ENCODE measurements around the gene SUSD1.
"Not testable (repeated sequence)": the region's sequence is repeated elsewhere in the genome, so short reads cannot be mapped to it uniquely, and the experiment has no call there.

The SUSD1 gene

DNA sequence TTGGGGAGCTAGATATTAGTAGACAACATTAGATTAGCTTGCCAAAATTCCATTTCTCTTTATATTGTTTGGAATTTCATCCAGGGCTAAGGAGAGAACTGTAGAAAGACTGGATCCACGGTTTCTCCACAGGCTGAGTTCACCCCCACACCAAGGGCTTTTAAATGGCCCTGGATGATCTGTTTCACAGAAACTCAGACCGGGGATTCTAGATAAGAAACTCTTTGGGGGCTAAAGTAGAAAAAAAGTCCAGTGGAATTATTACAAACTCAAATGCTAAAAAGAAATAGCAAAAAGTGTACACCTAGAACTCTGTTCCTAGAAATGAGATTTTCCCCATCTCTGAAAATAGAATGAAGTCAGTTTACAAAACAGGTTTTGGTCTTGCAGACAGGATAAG lies 80.9 kb downstream of the SUSD1 start:
- DNase-seq: no peak

DNA sequence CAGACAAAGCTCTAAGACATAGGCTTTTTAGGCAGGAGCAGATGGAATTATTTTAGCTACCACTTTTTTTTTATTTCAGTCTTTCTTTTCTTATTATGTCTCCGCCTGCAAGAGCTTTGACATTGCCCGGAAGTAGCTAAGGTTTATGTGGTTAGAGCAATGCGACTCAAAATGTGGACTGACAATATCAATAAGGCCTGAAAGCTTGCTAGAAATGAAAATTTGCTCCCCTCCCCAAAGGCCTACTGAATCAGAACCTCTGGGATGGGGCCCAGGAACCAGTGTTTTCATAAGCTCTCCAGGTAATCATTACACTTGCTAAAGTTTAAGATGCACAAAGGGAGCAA lies 81.3 kb downstream of the SUSD1 start:
- no peak for DNase-seq

DNA sequence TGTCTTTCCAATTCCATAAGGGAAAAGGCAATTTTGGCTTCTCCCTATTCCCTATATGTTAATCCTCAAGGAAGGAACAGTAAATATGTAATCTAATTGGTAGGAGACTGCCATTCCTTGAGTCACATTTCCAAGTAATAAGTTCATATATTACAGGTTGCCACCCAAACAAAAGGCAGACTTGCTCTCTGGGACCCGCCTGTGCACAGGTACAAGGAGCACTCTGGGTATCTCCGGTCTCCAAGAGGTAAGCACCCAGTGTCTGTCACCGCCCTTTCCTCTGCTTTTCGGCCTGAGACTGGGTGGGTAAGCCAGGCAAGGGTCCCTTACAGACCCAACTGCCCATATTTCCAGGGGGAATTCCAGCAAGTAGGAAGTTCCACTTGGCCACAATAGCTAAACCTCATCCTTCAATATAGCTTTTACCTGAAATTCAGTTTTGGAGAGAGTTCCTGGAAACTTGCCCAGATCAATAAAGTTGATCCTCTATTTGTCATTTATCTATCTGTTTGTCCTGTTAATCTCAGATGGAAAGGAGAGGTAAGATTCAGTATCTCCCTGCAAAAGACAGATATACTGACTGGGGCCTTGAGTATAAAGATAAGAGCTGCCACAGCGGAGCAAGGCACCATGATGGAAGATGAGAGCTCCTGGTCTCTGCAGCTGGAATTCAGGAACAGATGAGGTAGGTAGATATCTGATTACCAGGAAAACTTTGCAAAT lies 81.8 kb downstream of the SUSD1 start:
- no peak for DNase-seq

DNA sequence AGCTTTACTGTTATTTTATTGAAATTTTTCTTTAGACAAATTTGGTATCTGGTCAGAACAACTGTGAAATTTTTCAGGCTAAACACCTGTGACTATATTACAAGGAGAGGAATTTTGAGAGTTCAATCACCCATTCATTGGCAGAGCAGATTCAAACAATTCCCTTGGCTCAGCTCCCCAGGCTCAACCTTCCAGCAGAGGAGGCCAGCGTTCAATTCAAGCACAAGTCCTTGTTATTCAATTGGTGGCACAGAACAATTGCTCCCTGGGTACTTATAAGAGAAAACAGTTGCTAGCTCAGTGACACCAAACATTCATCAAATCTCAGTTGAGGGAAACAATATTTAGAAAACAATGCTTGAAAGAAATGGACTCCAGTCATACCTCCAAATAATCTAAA lies 83.3 kb downstream of the SUSD1 start:
- no peak for DNase-seq

DNA sequence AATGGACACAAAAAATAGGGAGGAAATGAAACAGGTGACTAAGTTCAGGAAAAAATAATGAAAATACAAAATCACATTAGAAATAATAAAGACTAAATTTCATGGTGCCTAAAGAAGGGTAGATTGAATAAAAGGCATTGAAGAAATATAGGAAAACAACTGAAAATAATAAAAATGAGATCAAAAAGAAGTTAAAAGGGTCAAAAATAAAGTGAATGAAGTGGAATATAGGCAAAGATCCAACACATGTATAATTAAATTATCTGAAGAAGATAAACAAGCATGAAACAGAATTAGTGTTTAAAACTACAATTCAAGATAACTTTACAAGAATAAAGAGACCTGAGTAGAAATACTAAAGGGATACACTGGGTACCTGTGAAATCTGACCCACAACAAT lies 87.6 kb downstream of the SUSD1 start:
- DNase-seq: no peak

DNA sequence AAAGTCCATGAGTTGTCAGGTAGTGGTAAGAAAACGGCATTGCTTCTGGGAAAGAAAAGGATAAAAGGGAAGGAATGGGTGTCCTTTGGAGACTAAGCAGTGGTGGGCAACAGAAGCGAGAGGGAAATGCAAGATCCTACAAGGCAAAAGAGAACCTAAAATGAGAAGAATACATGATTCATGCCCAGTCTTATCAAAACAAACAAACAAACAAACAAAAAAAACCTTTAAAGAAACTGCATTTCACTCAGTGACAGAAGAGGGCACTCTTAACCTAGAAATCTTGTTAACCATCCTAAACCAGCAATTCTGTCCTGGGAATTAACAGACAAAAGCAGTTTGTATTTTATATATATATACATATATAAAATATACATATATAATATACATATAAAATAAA lies 88.5 kb downstream of the SUSD1 start:
- DNase-seq: no peak

DNA sequence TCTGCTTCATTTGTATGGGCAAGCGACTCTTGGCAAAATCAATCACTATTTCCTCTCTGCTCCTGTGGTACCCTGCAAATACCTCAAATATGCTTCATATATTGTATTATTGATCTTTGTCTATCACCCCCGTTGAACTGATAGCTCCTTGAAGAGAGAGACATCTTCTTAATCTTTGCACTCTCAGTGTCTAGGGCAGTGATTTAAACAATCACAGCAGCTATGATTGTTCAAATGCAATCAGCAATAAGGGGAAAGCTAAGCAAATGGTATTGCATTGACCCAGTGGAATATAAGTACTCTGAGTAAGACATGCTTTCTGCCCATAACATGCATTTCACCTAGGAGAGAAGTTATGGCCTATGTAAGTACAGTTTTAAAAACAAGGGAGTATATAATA lies 90.2 kb downstream of the SUSD1 start:
- no peak for DNase-seq

DNA sequence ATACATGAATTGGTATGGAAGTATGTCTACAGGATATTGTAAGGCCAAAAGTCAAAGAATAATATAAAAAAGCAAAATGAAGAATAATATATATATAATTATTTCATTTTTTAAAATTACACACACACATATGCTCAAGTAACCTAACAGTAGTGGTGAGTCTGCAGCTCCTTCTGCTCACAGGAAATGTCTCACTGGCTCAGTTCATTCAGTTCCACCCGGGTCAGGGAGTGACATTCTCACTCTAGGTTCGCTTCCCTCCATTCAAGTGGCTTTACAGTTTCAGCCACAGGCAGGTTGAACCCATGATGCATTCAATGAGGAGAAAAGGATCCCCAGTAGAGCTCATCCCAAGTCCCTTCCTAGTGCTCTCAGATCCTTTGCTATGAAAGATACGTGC lies 90.8 kb downstream of the SUSD1 start:
- DNase-seq: no peak

DNA sequence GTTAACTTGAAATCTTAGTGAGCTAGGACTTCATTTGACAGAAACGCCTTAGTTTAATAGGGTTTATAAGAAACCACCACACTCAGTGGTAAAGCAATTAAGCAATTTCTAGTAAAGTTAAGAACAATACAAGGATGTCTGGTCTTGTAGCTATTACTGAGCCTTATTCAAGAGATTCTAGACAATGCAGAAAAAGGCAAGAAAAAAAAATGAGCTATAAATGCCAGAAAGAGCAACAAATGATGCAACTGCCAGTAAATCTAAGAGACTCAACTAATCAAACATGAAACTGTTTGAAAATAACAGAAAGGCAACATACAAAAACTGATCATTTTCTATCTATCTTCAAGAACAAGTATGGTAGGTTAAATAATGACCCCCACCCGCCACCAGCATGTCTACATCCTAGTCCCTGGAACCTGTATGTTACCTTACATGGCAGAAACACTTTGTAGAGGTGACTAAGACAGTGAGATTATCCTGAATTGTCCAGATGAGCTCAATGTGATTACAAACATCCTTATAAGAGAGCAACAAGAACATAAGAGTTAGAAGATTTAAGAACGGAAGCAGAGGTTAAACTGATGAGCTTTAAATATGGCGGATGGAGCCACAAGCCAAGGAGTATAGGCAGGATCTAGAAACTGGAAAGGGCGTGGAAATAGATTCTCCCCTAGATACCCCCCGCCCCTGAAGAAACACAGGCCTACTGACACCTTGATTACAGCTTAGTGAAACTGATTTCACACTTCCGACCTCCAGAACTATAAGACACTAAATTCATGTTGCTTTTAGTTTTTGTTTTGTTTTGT lies 93.0 kb downstream of the SUSD1 start:
- DNase-seq: no peak

DNA sequence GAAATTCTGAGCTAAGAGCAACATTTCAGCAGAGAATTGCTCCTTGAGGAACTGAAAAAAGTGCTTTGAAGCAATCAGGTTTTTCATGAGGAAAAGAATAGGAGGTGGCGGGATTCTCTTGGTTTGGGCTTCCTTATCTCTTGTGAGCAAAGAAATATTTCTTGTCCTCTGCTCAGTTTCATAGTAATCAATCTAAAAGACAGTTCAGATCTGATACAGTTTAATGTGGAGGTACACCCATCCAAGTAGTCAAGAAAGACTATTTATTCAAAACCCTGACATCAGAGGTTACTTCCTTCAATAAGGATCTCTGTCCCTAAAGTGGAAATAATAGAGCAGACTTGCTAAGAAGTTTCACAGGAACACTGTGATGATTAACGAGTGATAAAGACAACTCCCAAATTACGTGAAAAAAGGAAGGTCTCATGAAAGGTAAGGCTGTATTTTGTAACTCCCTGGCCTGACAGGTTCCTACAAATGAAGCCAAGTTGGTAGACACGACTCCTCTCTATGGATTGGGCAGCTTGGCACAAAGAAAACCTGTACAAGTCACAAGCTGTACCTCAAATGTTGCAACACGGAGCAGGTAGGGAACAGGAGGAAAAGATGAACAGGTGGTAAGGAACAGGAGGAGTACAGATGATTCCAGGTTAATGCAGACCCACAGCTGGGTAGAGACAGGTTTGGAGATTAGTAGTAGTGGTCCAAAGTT lies 94.1 kb downstream of the SUSD1 start:
- no peak for DNase-seq

DNA sequence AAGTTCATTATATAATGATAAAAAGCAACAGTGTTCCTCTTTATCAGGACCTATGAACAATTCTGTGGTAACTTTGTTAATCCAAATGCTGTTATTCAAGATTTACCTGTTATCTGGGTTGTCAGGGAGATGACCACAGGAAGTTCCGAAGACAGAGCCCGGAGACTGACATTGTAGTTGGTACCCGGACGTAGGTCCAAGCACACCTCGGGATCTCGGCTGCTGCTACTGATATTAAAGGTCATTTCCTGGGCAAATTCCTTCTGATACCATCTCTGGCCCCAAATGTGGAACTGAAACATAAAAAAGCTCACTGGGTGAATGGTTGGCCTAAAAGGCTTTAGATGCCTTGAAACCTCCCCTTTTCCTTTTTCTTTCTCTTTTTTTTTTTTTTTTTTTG lies 96.7 kb downstream of the SUSD1 start:
- no peak for DNase-seq

DNA sequence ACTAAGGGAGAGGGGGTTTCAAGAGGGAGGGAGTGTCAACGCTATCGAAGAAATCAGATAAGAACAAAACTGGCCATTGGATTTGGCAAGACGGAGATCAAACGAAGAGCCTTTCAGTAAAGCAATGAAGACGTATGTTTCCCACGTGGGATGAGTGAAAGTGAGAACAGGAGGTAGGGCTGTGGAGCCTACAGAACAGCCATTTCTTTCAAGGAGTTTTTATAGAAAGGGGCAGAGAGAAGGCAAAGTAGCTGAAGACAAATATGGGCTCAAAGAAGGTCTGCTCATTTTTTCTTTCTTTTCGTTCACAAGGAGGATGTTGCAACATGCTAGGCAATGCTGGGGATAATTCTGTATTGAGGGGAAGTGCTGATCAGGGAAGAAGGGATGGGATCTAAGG lies 98.3 kb downstream of the SUSD1 start:
- no peak for DNase-seq

DNA sequence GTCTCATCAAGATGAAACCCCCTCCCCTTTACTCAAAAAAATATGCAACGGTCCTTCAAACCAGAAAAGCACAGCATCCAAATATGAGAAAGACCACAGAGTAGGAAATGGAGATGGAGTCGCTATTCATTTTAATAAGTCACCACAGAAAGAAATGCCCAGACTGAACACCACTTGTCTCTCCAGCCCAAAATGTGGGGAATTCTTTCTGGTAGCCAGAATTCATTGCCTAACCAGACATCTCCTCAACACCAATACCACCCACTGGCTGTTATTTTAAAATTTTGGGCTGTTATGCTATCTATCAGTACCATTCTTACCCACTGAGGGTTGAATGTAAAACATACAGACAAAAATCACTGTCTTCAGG lies 100.1 kb downstream of the SUSD1 start:
- DNase-seq: no peak

DNA sequence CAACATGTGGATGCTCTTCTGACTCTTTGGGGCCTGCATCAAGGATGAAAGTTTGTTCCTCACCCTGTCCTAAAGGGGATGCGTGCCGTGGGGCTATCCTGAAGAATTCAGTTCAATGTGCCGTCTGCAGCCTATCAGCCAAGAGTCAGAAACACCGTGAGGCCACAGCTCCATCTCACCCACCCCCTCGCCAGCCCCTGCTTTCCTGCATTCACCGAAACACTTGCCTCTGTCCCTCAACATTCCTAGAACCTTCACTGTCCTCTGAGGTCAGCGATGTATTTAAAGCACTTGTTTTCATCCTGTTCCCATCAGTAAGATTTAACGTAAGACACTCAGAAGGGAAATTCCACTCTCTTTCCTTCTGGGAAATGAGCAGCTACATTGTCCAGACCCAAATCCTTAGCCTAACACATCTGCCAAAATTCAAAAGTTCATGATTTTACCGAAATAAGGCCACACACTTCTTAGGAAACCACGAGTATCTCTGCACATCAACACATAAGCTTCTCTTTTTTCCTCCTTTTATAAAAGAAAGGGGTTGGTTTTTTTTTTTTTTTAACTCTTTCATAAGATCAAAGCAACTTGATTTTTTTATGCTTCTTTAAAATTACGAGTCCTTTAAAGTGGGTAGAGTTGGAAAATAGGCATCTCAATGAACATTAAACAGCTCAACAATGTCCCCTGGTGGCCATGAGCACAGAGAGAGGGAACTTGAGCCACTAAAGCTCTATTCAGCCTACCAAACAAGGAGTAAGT lies 100.7 kb downstream of the SUSD1 start:
- peak; percentile 37 for DNase-seq

DNA sequence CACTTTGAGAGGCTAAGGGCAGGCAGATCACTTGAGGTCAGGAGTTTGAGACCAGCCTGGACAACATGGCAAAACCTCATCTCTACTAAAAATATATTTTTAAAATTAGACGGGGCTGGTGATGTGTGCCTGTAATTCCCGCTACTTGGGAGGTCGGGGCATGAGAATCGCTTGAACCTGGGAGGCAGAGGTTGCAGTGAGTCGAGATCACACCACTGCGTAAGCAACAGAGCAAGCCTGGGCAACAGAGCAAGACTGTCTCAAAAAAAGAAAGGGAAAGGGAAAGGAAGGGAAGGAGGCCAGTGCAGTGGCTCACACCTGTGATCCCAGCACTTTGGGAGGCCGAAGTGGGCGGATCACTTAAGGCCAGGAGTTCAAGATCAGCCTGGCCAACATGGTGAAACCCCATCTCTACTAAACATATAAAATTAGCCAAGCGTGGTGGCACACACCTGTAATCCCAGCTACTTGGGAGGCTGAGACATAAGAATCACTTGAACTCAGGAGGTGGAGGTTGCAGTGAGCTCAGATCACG lies 101.4 kb downstream of the SUSD1 start:
- DNase-seq: not testable (repeated sequence)

DNA sequence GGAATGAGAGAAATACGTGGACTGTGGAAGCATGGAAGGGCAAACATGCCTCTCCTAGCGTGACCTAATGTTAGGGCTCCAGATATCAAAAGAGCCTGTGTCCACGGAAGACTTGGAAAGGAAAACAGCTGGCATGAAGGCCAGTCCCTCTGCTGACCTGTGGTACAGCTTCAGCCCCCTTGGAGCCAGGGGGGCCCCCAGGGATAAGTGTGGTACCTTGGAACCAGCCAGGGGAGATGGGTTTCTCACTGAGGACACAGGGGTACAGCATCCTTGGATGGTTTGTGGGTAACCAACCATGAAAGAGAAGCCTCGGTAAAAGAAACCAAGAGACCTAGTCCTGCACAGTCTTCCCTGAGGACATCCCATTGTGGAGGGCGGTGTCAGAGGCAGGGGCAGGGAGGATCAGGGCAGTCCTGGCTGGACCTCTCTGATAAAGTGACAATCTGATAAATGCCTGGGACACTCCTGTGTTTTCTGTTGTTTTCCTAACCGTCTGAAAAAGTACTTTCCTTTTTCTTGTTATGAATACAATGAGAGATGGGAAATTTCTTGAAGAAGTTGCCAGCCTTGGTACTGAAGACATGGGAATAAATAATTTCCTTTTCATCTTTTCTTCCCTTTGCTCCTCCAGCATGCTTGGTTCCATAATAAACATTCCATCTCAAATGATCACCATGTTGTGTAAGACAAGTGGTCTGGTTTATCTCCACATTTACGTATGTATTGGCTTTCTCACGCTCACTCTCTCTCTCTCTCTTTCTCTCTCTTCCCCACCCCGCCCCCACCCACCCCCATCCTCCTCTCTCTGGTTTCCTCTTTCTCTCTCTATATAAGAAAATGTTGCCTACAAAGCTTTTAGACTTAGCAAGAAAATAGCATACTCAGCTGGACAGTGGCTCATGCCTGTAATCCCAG lies 102.1 kb downstream of the SUSD1 start:
- DNase-seq: no peak

DNA sequence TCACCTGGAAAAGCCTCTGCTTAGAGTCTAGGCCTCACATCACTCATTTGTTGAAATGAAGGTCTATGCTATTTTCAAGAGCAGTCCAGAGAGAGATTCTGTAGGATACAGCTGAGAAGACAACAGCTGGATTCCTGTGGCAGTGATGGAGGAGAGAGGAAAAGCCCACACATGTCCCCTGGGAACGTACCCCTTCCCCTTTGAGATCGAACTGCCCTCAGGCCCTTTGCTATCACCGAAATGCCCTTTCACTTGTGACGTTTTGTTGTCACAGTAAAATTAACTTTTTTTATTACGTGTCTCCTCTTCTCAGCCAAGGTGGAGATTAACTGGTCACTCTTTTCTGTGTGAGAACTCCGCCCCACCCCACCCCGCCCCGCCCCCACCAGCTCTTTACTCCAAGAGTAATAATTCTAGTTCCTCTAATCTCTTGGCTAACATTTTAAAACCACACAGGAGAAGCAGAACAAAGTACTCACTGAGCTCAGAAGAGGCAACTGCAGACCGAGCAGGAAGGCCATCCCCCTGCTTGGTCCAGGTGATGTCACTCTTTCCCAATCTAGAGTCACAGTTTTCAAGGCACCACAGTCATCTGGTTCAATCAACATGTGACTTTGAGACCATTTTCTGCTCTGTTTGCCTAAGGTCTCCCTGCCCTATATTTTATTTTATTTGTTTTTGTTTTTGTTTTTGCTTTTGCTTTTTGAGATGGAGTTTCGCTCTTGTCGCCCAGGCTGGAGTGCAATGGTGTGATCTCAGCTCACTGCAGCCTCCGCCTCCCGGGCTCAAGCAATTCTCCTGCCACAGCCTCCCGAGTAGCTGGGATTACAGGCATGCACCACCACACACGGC lies 105.6 kb downstream of the SUSD1 start:
- DNase-seq: no peak

DNA sequence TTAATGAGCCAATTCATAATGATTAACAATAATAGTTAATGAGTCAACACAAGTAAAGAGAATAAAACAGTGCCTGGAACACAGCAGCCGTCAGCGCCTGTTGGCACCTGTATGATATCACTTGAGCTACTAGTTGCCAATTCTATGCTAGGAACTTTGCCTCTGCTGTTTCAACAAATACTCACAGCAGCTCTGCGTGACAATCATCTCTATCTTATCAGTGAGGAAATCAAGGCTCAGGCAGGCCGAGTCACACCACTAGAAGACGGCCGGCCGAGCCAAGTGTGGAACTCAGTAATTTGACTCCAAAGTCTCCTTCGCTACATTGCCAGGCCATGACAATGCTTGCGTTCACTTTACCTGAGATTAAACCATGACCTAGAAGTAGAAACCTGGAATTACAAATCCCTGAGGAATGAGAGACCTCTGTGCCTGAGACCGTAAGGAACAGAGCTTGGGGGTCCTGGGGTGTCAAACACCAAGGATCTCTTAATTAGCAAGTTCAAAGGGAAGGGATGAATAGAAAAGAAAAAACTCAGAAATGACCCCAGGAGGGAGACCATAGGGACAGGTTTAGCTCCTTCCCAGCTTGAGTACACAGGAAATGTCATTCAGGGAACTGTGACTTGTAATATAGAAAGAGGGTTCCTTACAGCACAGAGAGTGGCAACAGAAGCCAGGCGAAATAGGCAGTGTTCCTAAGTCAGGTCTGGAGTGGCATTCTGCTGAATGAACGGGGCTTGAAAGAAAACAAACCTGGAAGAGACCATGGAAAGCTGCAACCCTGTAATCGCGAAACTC lies 109.1 kb downstream of the SUSD1 start:
- no peak for DNase-seq

DNA sequence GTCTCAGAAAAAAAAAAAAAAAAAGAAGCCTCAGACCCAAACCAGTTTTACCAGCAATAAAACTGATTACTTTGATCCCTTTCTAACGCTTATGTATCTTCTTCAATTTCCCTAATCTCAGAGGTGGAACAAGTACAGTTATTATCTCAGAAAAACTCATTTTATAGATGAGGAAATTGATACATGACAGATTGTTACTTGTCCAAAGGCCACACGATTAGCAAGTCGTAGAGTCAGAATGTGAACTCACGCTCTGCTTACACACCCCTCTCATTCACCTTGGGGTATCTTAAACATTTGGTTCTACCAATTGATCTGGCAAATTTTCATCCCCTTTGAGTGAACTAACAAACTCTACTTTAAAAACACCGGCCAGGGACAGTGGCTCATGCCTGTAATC lies 110.2 kb downstream of the SUSD1 start:
- DNase-seq: no peak

DNA sequence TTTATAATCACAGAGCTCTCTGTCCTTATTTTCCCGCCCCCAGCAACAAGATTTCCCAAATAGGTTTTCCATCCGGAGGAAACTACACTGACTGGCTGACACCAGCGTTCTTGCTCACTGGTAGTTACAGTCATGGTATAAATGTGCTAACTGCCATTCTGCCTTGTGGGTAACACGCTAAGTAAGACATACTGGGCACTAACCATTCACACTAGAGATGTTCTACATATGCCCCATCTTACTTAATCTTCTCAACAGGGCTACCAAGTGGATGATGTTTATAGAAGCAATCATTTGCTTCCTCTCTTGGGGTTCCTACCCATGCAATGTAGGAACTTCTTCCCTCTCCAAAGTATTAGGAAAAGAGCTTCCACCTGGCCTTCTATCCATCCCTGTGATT lies 111.5 kb downstream of the SUSD1 start:
- no peak for DNase-seq

All from NCI-H1048 (cell line).